ENCODE data around the gene LIN9. TPM values are rescaled to one million over a fixed set of nuclear protein-coding genes. Genes with fewer than 3 reads are reported as not detected.
A peak's percentile ranks its signal among the peaks of the same experiment; 100 is the strongest.
"Not testable (repeated sequence)": the region's sequence is repeated elsewhere in the genome, so short reads cannot be mapped to it uniquely, and the experiment has no call there.

Gene LIN9
- total RNA-seq, 1 donor from 2014 or later: 3.4 TPM

DNA sequence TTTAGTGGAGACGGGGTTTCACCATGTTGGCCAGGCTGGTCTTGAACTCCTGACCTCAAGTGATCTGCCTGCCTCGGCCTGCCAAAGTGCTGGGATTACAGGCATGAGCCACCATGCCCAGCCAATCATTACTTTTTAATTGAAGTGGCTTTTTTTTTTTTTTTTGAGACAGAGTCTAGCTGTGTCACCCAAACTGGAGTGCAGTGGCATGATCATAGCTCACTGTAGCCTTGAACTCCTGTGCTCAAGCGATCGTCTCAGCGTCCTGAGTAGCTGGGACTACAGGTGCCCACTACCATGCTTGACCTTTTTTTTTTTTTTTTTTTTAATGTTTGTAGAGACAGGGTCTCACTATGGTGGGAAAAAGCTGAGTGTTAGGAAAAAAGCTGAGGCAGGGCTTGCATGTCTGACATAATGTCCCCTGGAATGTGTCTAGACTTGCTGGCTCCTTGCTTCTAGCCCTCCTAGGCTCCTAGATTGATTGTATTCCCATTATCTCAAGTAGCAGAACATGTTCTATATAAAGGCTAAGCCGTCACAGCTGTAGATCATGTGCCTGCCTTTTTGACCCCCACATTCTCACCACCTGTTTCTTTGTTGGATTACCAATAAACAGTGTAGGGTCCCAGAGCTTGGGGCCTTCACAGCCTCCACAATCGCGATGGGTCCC lies 36.6 kb downstream of the LIN9 start:
- not testable (repeated sequence) for ATAC-seq

DNA sequence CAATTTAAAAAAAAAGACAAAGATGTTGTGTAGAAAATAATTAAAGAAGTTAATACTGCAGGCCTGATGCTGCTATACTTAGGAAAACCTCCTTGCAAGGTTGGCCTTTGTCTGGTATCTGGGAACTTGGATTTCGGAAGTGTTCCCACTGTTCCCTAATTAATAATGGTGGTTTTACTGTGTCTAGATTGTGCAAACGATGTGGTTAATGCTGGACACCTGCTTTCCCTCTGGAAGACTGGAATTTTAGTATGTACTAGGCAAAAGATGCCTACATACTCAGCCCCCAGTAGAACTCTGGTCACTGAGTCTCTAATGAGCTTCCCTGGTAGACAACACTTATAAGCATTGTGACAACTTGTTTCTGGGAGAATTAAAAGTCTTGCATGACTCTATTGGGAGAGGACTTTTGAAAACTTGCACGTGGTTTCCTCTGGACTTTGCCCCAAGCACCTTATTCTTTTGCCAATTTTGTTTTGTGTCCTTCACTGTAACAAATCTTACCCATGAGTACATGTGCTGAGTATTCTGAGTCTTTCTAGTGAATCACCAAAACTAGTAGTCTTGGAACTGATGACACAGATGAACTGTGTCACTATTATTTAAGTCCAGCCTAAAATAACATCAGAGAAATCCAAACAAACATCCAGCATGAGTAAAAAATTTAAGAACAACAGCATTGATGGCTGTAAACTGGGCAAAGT lies 40.4 kb downstream of the LIN9 start:
- ATAC-seq: peak; percentile 29

DNA sequence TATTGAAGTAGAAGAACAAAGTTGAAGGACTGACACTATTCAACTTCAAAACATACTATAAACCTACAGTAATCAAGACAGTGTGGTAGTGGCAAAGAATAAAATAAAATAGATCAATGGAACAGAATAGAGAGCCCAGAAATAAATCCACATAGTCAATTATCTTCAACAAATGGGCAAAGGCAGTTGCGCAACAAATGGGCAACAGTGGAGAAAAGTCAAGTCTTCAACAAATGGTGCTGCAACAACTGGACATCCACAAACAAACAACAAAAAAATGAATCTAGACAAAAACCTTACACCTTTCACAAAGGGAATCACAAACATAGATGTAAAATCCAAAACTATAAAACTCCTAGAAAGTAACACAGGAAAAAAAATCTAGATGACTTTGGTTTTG lies 47.1 kb downstream of the LIN9 start:
- no peak for ATAC-seq

DNA sequence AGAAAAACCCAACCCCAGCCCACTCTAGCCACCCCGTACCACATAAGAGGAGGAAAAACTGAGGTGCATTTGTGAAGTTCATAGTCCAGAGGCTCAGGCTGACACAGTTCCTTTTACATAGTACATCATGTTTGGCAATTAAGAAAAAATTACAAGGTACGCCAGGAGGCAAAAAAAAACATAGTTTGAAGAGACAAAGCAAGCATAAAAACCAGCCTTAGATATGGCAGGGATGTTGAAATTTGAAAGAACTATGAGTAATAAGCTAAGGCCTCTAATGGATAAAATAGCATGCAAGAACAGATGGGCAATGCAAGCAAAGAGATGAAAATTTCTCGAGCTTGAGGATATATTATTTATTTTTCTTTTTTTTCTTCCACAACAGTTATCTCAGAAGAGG lies 53.6 kb downstream of the LIN9 start:
- ATAC-seq: no peak

DNA sequence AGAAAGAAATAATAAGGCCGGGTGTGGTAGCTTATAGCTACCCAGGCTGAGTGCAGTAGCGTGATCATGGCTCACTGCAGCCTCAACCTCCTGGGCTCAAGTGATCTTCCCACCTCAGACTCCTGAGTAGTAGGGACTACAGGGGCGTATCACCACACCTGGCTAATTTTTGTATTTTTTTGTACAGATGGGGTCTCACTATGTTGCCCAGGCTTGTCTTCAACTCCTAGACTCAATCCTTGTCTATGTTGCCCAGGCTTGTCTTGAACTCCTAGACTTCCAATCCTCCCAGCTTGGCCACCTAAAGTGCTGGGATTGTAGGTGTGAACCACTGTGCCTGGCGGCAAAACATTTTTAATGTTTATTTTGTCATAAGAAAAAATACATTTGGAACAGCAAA lies 55.0 kb downstream of the LIN9 start:
- ATAC-seq: no peak

DNA sequence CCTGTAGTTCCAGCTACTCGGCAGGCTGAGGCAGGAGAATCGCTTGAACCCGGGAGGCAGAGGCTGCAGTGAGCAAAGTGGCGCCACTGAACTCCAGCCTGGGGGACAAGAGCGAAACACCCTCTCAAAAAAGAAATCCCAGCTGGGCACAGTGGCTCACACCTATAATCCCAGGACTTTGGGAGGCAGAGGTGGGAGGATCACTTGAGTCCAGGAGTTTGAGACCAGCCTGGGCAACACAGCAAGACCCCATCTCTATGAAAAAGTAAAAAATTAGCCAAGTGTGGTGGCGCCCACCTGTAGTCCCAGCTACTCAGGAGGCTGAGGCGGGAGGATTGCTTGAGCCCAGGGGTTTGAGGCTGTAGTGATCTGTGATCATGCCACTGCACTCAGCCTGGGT lies 56.1 kb downstream of the LIN9 start:
- not testable (repeated sequence) for ATAC-seq

DNA sequence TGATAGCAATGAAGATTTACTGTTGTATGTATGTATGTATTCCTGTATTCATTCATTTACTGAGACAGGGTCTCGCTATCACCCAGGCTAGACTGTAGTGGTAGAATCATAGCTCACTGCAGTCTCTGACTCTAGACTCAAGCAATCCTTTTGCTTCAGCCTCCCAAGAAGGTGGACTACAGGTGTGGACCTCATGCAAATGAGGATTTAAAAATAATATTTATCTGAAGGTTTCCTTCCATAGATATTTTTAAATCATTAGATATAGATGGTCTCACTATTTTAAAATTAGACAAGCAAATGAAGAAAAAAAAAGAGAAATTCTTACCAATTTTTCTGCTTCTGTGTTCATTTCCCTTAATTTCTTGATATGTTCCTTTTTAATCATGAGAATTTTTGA lies 58.5 kb downstream of the LIN9 start:
- no peak for ATAC-seq

DNA sequence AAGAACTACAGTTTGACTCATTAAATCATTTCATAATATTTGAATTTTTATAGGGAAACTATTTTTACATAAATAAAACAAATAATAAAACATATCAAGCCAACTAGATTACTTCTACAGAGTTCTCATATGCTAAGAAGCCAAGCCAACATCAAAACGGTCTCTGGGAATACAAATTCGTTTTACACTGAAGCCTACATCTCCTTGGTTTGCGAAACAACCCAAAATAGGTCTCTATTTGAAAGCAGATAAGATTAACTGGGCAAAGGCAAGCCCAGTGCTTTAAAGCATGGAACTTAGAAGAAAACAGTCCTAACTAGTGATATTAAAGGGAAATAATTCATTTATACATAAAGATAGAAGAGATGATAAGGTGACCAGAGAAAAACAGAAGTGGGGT lies 60.2 kb downstream of the LIN9 start:
- ATAC-seq: no peak

DNA sequence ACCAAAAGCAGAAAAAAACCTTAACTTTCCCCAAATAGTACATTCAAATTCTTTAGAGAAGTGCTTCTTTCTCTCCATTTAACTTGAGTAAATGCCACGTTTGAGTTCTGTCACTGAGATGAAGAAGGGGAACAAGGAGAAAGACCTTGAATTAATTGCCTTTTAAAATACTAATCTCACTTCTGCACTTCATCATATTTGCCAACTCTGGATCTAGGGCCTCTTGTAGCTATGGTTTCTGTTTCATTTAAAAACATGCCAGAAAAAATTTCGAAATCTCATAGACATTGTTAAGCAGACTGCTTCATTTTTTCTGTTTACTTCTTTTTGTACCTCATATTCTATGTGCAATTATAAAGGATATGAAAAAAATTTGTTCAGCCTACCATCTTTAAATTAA lies 60.9 kb downstream of the LIN9 start:
- no peak for ATAC-seq

DNA sequence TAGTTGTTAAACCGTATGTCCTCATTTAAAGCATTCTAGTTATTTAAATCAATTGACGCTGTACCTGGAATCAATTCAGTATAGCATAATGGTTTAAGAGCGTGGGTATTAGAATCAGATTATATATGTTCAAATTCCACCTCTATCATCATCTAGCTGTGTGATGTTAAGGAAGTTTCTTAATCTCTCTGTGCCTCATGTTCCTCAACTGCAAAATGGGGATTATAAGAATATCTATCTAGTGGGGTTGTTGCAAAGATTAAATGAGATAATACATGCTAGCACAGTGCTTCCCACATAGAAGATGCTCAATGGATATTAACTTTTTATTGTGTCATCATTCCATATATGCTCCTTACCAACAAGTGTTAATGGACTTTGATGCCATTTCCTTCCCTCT lies 69.5 kb downstream of the LIN9 start:
- ATAC-seq: no peak

DNA sequence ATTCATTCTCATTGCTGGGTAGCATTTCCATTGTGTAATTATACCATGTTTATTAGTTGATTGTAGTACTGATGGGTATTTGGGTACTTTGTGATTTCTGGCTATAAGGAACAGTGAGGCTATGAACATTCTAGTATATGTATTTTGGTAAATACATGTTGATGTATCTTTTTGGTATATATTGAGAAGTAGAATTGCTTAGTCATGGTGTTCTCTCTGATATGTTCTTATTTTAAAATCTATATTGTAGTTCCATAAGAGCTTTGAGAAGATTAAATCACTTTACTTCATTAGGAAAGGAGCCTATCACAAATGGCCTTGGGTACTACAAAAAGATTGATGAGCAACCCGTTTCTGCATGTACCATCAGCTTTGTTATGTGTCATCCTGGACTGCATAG lies 72.1 kb downstream of the LIN9 start:
- ATAC-seq: no peak

DNA sequence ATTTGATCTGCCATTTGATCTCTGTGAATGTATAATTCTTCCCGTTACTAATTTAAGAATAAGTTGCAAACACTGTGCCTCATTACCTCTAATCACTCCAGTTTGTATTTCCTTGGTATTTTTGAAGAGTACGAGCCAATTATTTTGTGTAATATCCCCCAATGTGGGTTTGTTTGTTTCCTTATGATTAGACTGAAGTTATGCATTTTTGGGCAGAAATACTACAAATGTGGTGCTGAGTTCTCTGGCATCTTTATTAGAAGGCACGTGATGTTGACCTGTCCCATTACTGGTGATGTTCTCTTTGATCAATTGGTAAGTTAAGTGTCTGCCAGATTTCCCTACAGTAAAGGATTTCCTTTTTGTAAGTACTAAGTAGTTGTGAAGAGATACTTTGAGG lies 75.2 kb downstream of the LIN9 start:
- no peak for ATAC-seq

DNA sequence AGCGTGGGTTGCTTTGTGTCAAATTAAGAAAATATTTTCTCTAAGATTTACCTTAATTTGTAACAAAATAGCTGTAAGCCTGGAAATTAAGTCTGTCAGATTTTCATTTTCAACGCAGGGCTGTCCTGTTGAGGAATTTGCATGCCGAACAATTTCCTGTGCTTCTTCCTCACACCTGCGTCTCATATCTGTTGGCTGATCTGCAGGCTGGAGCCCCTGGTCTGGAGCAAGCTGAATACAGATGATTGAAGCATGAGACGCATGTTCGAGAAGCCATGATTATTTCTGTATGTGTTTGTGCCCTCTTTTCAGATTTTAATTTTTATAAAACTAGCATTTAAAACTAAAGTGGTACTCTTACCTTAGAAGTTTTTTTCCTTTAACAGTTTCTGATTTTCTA lies 75.7 kb downstream of the LIN9 start:
- no peak for ATAC-seq

DNA sequence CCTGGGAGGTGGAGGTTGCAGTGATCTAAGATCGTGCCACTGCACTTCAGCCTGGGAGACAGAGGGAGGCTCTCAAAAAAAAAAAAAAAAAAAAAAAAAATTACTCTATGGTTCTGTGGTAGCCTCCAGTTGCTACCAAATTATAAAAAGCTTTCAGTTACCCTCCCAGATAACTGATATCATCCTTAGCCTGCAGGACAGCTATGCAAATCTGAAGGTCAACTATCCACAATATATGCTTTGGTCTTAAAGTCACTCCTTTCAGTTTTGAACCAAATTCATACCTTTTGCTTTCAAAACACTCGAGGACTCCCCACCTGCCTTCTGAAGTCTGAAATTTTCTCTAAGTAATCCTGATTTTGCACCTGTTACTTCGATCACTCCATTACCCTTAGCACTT lies 82.4 kb downstream of the LIN9 start:
- no peak for ATAC-seq

DNA sequence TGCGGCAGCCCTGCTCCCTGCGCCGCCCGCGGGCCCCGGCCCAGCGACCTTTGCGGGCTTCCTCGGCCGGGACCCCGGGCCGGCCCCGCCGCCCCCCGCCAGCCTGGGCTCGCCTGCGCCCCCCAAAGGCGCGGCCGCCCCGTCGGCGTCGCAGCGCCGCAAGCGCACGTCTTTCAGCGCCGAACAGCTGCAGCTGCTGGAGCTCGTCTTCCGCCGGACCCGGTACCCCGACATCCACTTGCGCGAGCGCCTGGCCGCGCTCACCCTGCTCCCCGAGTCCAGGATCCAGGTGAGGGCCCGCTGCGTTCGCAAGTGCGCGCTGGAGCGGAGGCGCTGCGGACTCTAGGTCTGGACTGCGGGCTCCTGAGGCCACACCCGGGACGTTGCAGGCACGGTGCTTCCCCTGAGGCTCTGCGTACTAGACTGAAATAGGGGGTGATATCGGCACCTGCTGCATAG lies 85.1 kb downstream of the LIN9 start:
- peak; percentile 58 for ATAC-seq

DNA sequence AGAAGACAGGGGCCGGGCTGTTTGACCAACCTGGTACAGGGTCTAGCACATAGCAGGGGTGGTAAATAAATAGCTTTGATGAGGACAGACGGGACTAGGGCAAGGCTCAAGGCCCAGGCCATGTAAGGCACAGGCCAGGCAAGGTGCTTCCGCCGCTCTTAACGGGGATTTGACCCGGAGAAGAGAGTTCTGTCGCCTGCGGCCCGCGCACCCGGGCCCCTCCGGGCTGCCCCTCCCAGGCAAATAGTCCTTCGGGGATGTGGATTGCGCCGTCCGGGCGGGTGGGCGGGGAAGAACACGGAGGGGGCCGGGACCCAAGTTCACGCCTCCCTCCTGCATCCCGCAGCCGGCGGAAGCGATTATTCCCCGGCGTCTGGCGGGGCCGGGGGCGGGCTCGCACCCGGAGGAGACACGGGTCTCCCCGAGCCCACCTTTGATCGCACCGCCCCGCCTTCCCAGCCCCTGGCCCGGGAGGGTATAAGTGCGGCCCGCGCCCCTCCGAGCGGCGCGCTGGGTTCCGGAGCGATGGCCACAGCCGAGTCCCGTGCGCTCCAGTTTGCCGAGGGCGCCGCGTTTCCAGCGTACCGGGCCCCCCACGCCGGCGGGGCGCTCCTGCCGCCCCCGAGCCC lies 85.7 kb downstream of the LIN9 start, which contains the start of gene MIXL1:
Gene MIXL1 (plus strand): TSS at position 508 of the 629 bp plus-strand sequence. CDS start 18 bp downstream, at position 526.
- peak; percentile 36 for ATAC-seq

DNA sequence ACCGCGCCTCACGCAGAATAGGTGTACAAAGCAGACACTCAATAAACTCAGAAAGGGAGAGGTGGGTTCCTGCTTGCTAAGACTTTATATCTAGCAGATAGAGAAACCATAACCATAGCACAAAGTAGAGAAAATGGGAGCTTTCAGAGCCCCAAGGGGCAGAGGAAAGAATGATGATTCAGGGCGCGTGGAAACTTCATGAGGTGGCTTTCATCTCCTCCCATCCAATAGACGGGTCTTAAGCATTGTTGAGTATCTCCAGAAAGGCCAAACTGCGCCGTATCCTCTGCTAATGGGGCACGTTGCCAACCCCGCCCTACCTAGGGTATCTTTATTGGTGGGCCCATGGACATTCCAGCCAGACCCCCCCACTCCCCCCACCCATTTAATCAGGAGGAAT lies 86.3 kb downstream of the LIN9 start:
- no peak for ATAC-seq

DNA sequence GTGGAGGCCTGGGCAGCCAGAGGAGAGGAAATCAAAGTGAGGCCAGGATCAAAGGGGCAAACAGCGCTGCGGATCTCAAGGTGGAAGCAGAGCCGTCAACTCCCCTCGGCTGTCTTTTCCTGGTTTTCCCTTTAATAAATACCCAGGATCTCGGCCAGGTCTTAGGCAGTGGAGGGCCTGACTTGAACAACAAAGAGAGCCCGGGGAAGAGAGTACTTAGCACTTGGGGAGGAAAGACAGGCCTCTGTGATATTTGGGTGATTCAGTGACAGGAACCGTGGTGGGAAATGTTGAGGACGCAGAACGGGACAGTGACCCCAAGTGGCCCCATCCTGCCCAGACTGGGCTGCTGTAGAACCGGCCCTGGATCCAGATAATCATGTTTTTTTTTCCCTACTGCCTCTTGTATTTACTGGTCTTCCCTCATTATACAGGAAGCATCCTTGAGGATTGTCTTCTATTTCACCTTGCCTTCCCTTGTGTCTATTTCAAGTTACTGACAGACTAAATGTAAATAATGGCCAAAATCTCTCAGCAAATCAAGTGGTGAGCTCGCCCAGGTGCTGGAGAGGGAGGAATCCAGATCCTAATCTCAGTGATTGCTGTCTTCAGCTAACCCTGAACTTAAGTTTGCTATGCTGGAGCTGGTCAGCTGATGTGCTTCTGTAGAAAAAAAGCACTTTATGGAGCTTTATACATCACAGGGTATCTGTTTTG lies 88.3 kb downstream of the LIN9 start:
- ATAC-seq: no peak

DNA sequence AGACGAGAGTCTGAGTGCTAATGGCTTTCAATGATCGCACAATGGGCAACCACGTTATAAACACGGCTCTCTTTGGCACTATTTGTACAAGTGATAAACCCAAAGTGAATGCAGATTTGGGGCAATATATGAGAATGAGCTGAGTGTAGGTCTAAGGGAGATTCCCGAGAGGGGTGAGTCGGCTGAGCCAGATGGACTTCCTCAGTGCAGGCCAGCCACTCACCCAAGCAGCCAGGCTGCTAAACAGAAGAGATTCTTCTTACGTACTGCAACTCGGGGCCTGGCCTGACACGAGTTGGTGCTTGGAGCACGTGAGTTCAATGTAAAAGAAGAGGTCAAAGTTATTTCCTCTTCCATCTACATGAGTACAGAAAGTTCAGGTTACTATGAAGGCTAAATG lies 91.7 kb downstream of the LIN9 start:
- ATAC-seq: no peak

DNA sequence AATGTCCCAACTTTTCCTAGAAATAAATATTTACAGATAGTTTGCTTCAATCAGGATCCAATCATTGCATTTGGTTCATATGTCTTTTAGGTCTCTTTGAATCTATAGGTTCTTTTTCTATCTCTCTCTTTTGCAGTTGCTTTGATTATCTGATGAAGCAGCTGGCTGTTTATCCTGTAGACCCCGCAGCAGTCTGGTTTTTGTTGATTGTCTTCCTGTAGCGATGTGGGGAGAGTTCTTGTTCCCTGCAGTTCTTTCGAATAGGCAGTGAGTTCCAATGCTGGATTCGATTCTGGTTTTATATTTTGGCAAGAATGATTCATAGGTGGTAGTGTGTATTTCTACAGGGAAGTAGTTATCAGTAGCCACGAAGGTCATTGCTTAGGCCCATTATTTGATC lies 92.9 kb downstream of the LIN9 start:
- ATAC-seq: no peak

DNA sequence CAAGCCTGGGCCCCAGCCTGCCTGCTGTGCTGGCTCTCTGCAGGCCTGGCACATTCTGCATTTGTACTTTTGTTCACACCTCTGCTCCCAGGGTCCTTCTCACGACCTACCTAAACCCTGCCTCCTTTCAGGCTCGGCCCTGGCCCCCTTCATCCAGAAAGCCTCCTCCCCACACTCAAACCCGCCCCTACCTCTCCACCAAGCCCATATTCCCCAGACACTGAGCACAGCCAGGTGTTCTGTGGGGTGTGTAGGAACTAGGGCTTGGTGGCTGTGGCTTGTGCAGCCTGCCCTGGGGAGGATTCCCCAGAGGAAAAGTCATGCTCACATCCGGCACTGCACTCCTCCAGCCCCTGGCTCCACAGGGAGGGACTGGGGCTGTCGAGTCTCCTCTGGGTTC lies 93.7 kb downstream of the LIN9 start:
- no peak for ATAC-seq

DNA sequence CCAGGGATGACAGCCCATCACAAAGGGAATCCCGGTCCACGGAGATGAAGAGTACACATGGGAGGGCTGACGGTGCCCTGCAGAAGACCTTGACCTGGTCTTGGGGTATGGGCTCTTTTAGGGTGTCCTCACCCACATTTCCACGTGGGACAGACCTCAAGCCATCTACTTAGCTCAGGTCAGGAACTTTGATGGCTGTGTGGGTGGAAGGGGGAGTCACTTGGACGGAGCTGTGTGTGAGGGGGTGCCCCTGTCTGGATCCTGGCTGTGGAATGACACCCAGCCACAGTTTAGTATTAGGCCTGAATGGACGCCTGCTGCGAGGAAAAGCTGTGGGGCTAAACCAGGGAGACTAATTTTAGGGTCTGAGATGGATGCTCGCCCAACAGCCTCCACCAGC lies 96.4 kb downstream of the LIN9 start:
- ATAC-seq: no peak

DNA sequence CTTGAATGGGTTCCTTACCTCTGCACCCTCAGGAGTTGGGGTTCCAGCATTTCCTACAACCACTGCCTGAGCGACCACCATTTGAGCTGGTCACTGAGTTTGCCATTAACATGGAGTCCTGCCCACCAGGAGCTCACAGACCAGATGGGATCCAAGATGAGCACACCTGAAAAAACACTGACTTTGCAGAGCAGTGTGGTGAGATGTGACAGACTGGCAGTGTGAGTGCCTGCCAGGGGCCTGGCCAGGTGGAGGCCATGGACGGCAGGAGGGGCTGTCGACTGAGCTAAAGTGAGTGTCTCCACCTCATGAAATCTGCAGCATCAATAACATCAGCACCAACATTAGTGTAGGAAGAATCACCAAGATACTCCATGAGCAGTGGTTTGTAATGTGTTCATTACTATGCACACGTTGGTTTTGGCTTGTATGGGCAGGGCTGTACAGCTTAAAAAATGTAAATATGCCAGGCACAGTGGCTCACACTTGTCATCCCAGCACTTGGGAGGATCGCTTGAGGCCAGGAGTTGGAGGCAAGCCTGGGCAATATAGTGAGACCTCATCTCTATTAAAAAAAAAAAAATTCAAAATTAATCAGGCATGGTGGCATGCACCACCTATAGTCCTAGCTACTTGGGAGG lies 97.7 kb downstream of the LIN9 start:
- no peak for ATAC-seq

Data from esophagus mucosa (tissue), 1 donor.